DND-41 (cell line): Measurements from ENCODE around the gene ZNF48.

Experiments
- ATAC-seq: fragments of 200-7000 bp; cut with Tn5 transposase; 3 replicates; pipeline ENCODE4 v1.9.1; 2021; ENCODE audit warnings: low read depth; ENCODE audit not compliant: insufficient read depth
- DNase-seq: peaks from one replicate; pipeline ENCODE4 v3.0.0-alpha.2; 2020
- H2AFZ ChIP-seq: 2 replicates; pipeline ENCODE4 v1.6.0; 2012; ENCODE audit warnings: low read depth, low read length
- H3K27ac ChIP-seq: 2 replicates; pipeline ENCODE4 v1.5.1; 2012; ENCODE audit warnings: low read length, inconsistent platforms
- H3K27me3 ChIP-seq: fragments of 200-600 bp; sonication (generic); 2 replicates; pipeline ENCODE4 v1.6.0; 2012; ENCODE audit warnings: low read length, mild to moderate bottlenecking, inconsistent platforms; ENCODE audit not compliant: insufficient read depth, poor library complexity
- H3K36me3 ChIP-seq: 2 replicates; pipeline ENCODE4 v1.5.1; 2012; ENCODE audit warnings: low read length, inconsistent platforms; ENCODE audit not compliant: insufficient read depth
- H3K4me1 ChIP-seq: 2 replicates; pipeline ENCODE4 v1.5.1; 2012; ENCODE audit warnings: mild to moderate bottlenecking, low read length; ENCODE audit not compliant: insufficient read depth
- H3K4me2 ChIP-seq: 2 replicates; pipeline ENCODE4 v1.6.0; 2012; ENCODE audit warnings: mild to moderate bottlenecking, moderate library complexity, low read length, inconsistent platforms; ENCODE audit not compliant: insufficient read depth
- H3K4me3 ChIP-seq, 2 experiments: fragments of 200-600 bp in 1 of 2; shearing (Covaris generic) in 1 of 2; 2 replicates each; pipeline ENCODE4 v1.5.1; 2012 to 2016; ENCODE audit warnings: inconsistent platforms in 2 of 2, low read length in 2 of 2, mild to moderate bottlenecking in 2 of 2, low read depth in 1 of 2, moderate library complexity in 1 of 2
- H3K79me2 ChIP-seq: 2 replicates; pipeline ENCODE4 v1.6.0; 2012; ENCODE audit warnings: low read length, inconsistent platforms; ENCODE audit not compliant: insufficient read depth
- H3K9ac ChIP-seq: 2 replicates; pipeline ENCODE4 v1.6.0; 2012; ENCODE audit warnings: low read depth, mild to moderate bottlenecking, inconsistent platforms, low read length, moderate library complexity
- H3K9me3 ChIP-seq: 2 replicates; pipeline ENCODE4 v1.5.1; 2012; ENCODE audit warnings: low read length, moderate library complexity, mild to moderate bottlenecking, inconsistent platforms; ENCODE audit not compliant: insufficient read depth, severe bottlenecking
- H4K20me1 ChIP-seq: 2 replicates; pipeline ENCODE4 v1.6.0; 2012; ENCODE audit warnings: low read length; ENCODE audit not compliant: insufficient read depth
- CTCF ChIP-seq: IDR thresholded peaks from 2 replicates; pipeline ENCODE4 v1.5.1; 2012; ENCODE audit warnings: borderline replicate concordance, low read length, moderate library complexity, mild to moderate bottlenecking; ENCODE audit not compliant: poor library complexity, severe bottlenecking; ENCODE audit errors: extremely low read depth
- EZH2 ChIP-seq: IDR thresholded peaks from 3 replicates; pipeline ENCODE4 v1.6.1; 2012; ENCODE audit warnings: borderline replicate concordance, low read depth, mild to moderate bottlenecking, moderate library complexity, low read length, inconsistent platforms; ENCODE audit not compliant: severe bottlenecking

ZNF48 gene

GRCh38 chr16:30381291-30382041 is 13.8 kb upstream of the ZNF48 start:
- Histone ChIP-seq H3K9ac (peak overlapping the region; percentile 87), H3K27me3 (no peaks in the 10 kb centered on the region), H3K9me3 (no peaks in the 10 kb centered on the region), H3K4me3 (peak overlapping the region; percentile 36 to 73), H3K4me2 (peak overlapping the region; percentile 92), H3K36me3 (peaks cover 18% of the 10 kb centered on the region), H2AFZ (peak overlapping the region; percentile 86), H3K27ac (peak overlapping the region; percentile 99), H4K20me1 (peaks cover 3% of the 10 kb centered on the region; the same call in 1 of the 2 replicates), H3K4me1 (peaks cover 78% of the 10 kb centered on the region), H3K79me2 (peaks cover 44% of the 10 kb centered on the region)
- TF ChIP-seq CTCF, result no peak
- TF ChIP-seq EZH2, result no peak
- ATAC-seq (no peak), DNase-seq (peak; percentile 67)

GRCh38 chr16:30382111-30382881 is 12.9 kb upstream of the ZNF48 start, which contains the start of gene SEPTIN1:
SEPTIN1 (minus strand) TSS chr16:30382561; CDS start chr16:30382542, 19 bp downstream.
- ATAC-seq (peak; percentile 66), DNase-seq (peak; percentile 93)
- peak within 1 kb of the TSS; percentile 86 for H2AFZ ChIP-seq
- peak within 1 kb of the TSS; percentile 92 for H3K4me2 ChIP-seq
- H3K4me3 ChIP-seq, result peak within 1 kb of the TSS; percentile 36 to 73
- peak within 1 kb of the TSS; percentile 99 for H3K27ac ChIP-seq
- no peak for TF ChIP-seq EZH2
- peak; percentile 8 for TF ChIP-seq CTCF
- peaks cover 18% of the 10 kb centered on the region for H3K36me3 ChIP-seq
- peaks cover 3% of the 10 kb centered on the region; the same call in 1 of the 2 replicates for H4K20me1 ChIP-seq
- no peaks in the 10 kb centered on the region for H3K27me3 ChIP-seq
- H3K4me1 ChIP-seq, result peaks cover 69% of the 10 kb centered on the region
- no peaks in the 10 kb centered on the region for H3K9me3 ChIP-seq
- H3K79me2 ChIP-seq, result peaks cover 36% of the 10 kb centered on the region
- H3K9ac ChIP-seq, result peak within 1 kb of the TSS; percentile 87

- Histone ChIP-seq H4K20me1 (peaks cover under 1% of the 10 kb centered on the region; the same call in 1 of the 2 replicates), H3K79me2 (peaks cover 35% of the 10 kb centered on the region), H2AFZ (no peak overlapping the region), H3K4me2 (peak overlapping the region; percentile 92), H3K36me3 (peaks cover 15% of the 10 kb centered on the region), H3K4me3 (peak overlapping the region in 1 of 2 experiments; percentile 73; a peak in 1 of 4 replicates), H3K9ac (peak overlapping the region; percentile 87), H3K9me3 (no peaks in the 10 kb centered on the region), H3K27ac (peak overlapping the region; percentile 99), H3K27me3 (no peaks in the 10 kb centered on the region), H3K4me1 (peaks cover 59% of the 10 kb centered on the region)
- ATAC-seq, result no peak
- TF ChIP-seq EZH2 (no peak), CTCF (no peak)
- no peak for DNase-seq
Observed at GRCh38 chr16:30383521-30383920, 11.7 kb upstream of the ZNF48 start.
